Endothelial cell of umbilical vein (primary cell): ENCODE measurements around the gene MAD2L2. TPM values are rescaled to one million over a fixed set of nuclear protein-coding genes. Genes with fewer than 3 reads are reported as not detected.

Experiments used
- BruUV-seq: library from RNA; stranded (reverse); fragments of 400-500 nt; replicated peaks from 2 replicates; lab custom pipeline; 2021; lab: Mats Ljungman, UMichigan
- CTCF ChIA-PET: fragments of 300-600, 350-600 bp; sonication (Branson Sonifier 250); formaldehyde crosslinking; loops from one replicate; lab custom pipeline; 2021; ENCODE audit warnings: antibody characterized with exemption, inconsistent platforms; lab: Charles Lee
- POLR2A ChIA-PET: fragments of 300-600, 350-600 bp; sonication (Branson Sonifier 250); formaldehyde crosslinking; loops from one replicate; lab custom pipeline; 2021; ENCODE audit warnings: antibody characterized with exemption, inconsistent platforms; lab: Charles Lee
- DNase-seq: peaks from one replicate; pipeline ENCODE4 v3.0.0-alpha.2; 2011; ENCODE audit warnings: low read depth, low spot score
- FAIRE-seq: peaks from 2 replicates; lab custom pipeline; 2011; peaks lifted over from hg19 to GRCh38; lab: Jason Lieb, UNC
- H2AFZ ChIP-seq: 2 replicates; pipeline ENCODE4 v1.6.0; 2012; ENCODE audit warnings: low read depth, low read length, control low read depth, inconsistent platforms
- H3K27ac ChIP-seq: 2 replicates; pipeline ENCODE4 v1.5.1; 2011; ENCODE audit warnings: low read depth, mild to moderate bottlenecking, control low read depth, low read length, moderate library complexity; ENCODE audit not compliant: insufficient read depth
- H3K27me3 ChIP-seq, 2 experiments: 2 replicates each; pipeline versions ENCODE4 v1.6.0 to v1.6.1; 2011; ENCODE audit warnings: low read length in 2 of 2, mixed read lengths in 1 of 2; ENCODE audit not compliant: control insufficient read depth in 2 of 2, insufficient read depth in 2 of 2
- H3K36me3 ChIP-seq, 2 experiments: 2 replicates in 1 of 2; 3 replicates in 1 of 2; pipeline ENCODE4 v1.5.1; 2011; ENCODE audit warnings: low read length in 2 of 2, mild to moderate bottlenecking in 1 of 2, moderate library complexity in 1 of 2; ENCODE audit not compliant: control insufficient read depth in 2 of 2, insufficient read depth in 2 of 2; ENCODE audit errors: extremely low read depth in 1 of 2
- H3K4me1 ChIP-seq: 3 replicates; pipeline ENCODE4 v1.5.1; 2011; ENCODE audit warnings: mild to moderate bottlenecking, low read length; ENCODE audit not compliant: control insufficient read depth, insufficient read depth; ENCODE audit errors: extremely low read depth
- H3K4me2 ChIP-seq: 2 replicates; pipeline ENCODE4 v1.6.1; 2011; ENCODE audit warnings: low read length, control low read depth, mixed read lengths; ENCODE audit not compliant: insufficient read depth
- H3K4me3 ChIP-seq, 3 experiments: fragments of 200-600 bp in 1 of 3; sonication (generic), shearing (Covaris generic) in 1 of 3; replicated peaks in 1 of 3; 2 replicates each; pipeline ENCODE4 v1.5.1; 2011 to 2016; ENCODE audit warnings: control low read depth in 3 of 3, low read length in 3 of 3, mild to moderate bottlenecking in 2 of 3, inconsistent platforms in 1 of 3, low read depth in 1 of 3, moderate library complexity in 1 of 3; ENCODE audit not compliant: insufficient read depth in 1 of 3
- H3K79me2 ChIP-seq: 2 replicates; pipeline ENCODE4 v1.6.0; 2012; ENCODE audit warnings: low read length, inconsistent platforms; ENCODE audit not compliant: control insufficient read depth, insufficient read depth
- H3K9ac ChIP-seq: replicated peaks from 2 replicates; pipeline ENCODE3; 2011; ENCODE audit warnings: low read length, control low read depth; ENCODE audit not compliant: insufficient read depth; ENCODE audit errors: extremely low read depth
- H3K9me1 ChIP-seq: replicated peaks from 3 replicates; pipeline ENCODE4 v1.6.0; 2011; ENCODE audit warnings: mild to moderate bottlenecking, low read length; ENCODE audit not compliant: control insufficient read depth, insufficient read depth; ENCODE audit errors: extremely low read depth
- H3K9me3 ChIP-seq: replicated peaks from 2 replicates; pipeline ENCODE4 v1.5.1; 2012; ENCODE audit warnings: low read length, inconsistent platforms; ENCODE audit not compliant: control insufficient read depth, insufficient read depth
- H4K20me1 ChIP-seq: replicated peaks from 2 replicates; pipeline ENCODE3; 2011; ENCODE audit warnings: mild to moderate bottlenecking, low read length; ENCODE audit not compliant: control insufficient read depth, insufficient read depth; ENCODE audit errors: extremely low read depth
- CTCF ChIP-seq, 2 donors: IDR thresholded peaks; 1 replicate in 1 of 2; 2 replicates in 1 of 2; pipeline ENCODE4 v1.5.1; 2011; ENCODE audit warnings: low read length in 2 of 2, mild to moderate bottlenecking in 2 of 2, moderate library complexity in 2 of 2, control low read depth in 1 of 2, inconsistent platforms in 1 of 2, low read depth in 1 of 2; ENCODE audit not compliant: insufficient read depth in 1 of 2; ENCODE audit errors: extremely low read depth in 1 of 2
- EZH2 ChIP-seq: IDR thresholded peaks from 2 replicates; pipeline ENCODE4 v1.6.1; 2012; ENCODE audit warnings: borderline replicate concordance, low read depth, mild to moderate bottlenecking, moderate library complexity, low read length, inconsistent platforms; ENCODE audit not compliant: severe bottlenecking
- FOS ChIP-seq: IDR thresholded peaks from 2 replicates; pipeline ENCODE4 v1.6.1; 2011; ENCODE audit warnings: mild to moderate bottlenecking, low read length, moderate library complexity, borderline replicate concordance; ENCODE audit not compliant: insufficient read depth
- GATA2 ChIP-seq: IDR thresholded peaks from 2 replicates; pipeline ENCODE4 v1.7.0; 2011; ENCODE audit warnings: low read depth, mild to moderate bottlenecking, moderate library complexity, mixed read lengths, low read length; ENCODE audit not compliant: insufficient read length, insufficient read depth
- JUN ChIP-seq: IDR thresholded peaks from 2 replicates; pipeline ENCODE4 v1.6.1; 2011; ENCODE audit warnings: borderline replicate concordance, low read depth; ENCODE audit not compliant: insufficient read length, insufficient read depth
- MAX ChIP-seq: IDR thresholded peaks from 2 replicates; pipeline ENCODE4 v1.6.1; 2011; ENCODE audit not compliant: insufficient read depth, insufficient read length
- MYC ChIP-seq: IDR thresholded peaks from one replicate; pipeline ENCODE4 v1.6.1; 2011; ENCODE audit warnings: mild to moderate bottlenecking, low read depth, low read length
- POLR2A ChIP-seq: IDR thresholded peaks from 2 replicates; pipeline ENCODE4 v1.6.1; 2012; ENCODE audit warnings: low read depth, mild to moderate bottlenecking, control low read depth, low read length
- POLR2AphosphoS5 ChIP-seq: IDR thresholded peaks from 2 replicates; pipeline ENCODE4 v1.6.1; 2012; ENCODE audit warnings: low read depth, mild to moderate bottlenecking, control low read depth, low read length, moderate library complexity; ENCODE audit not compliant: insufficient read depth
- dilution Hi-C: fragments of 300-500 bp; cut with MboI; formaldehyde crosslinking; loops from one replicate; pipeline ENCODE4 v1.15.0; 2019; ENCODE audit warnings: low sequenced_read_pairs; ENCODE audit not compliant: extremely low pct_ligation_motif_present
- intact Hi-C: fragments of 100-400 bp; cut with micrococcal nuclease; formaldehyde crosslinking; loops from one replicate; pipeline ENCODE4 v1.10.0; 2022
- polyA plus RNA-seq, 4 experiments: library from polyadenylated mRNA; depleted of rRNA in 3 of 4; stranded (reverse) in 3 of 4; unstranded in 1 of 4; fragments of >200 nt; gene quantifications; 2 replicates each; pipeline versions ENCODE4 v1.2.1 to v1.2.3, GENCODE V29; 2011 to 2012; ENCODE audit warnings: missing spikeins in 1 of 4
- total RNA-seq: library from RNA; stranded (reverse); gene quantifications from 2 replicates; pipeline ENCODE4 v1.2.3, GENCODE V29; 2021

The MAD2L2 gene
- total and polyA plus RNA-seq, 2 donors (not counting 3 experiments of a cell fraction or from before 2014, with no cell fraction given), result 35.9 to 74.2 TPM

DNA sequence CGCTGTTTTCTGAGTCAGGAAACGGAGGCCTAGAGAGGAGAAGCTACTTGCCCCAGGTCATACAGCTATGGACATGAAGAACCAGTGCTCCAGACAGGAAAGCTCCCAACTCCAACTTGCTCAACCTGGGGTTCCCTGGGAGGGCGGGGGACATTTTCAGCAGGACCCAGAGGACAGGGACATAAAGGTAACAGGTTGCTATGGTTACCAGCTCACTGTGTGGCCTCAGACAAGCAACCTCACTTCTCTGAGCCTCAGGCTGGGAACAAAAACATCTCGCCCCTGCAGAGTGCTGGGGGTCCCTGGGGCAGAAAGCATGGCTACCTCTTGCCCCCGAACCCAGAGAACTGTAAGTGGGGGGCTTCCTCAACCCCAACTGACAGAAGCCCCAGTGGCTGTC, 42.8 kb downstream of the MAD2L2 start:
- no peak for FAIRE-seq

More for the DNA sequence above, 42.8 kb downstream of the MAD2L2 start:
- Histone ChIP-seq H2AFZ (no peak overlapping the region), H3K27ac (no peak overlapping the region), H3K36me3 (no peaks in the 10 kb centered on the region), H3K27me3 (no peaks in the 10 kb centered on the region), H3K9me1 (no peaks in the 10 kb centered on the region), H3K4me3 (no peak overlapping the region), H3K4me2 (no peak overlapping the region), H3K9me3 (no peaks in the 10 kb centered on the region), H4K20me1 (no peaks in the 10 kb centered on the region), H3K79me2 (no peaks in the 10 kb centered on the region), H3K4me1 (no peaks in the 10 kb centered on the region), H3K9ac (no peak overlapping the region)
- DNase-seq, result no peak
- no peak for TF ChIP-seq JUN
- no peak for TF ChIP-seq FOS
- TF ChIP-seq POLR2A, result no peak
- no peak for TF ChIP-seq MAX
- TF ChIP-seq POLR2AphosphoS5, result no peak
- TF ChIP-seq CTCF (IDR thresholded peaks at IDR 0.05; ENCODE audit: extremely low read depth in 1 of 2, insufficient read depth in 1 of 2, low read depth in 1 of 2, low read length in 2 of 2), result no peak
- no peak for TF ChIP-seq EZH2
- no peak for TF ChIP-seq MYC
- TF ChIP-seq GATA2, result no peak
- POLR2A ChIA-PET, result no interaction called here
- CTCF ChIA-PET, result interaction anchor here (1.0 to 3.5 kb wide), 6 partner anchors 11 to 600 kb away, joined by 3 to 19 read pairs (median 4); partner anchors contain the start of gene FBXO6
- no TSS peak for BruUV-seq
- intact Hi-C loops, result loop anchor here (5.0 kb wide), 1 partner anchor 86 kb away; no protein-coding TSS in a partner anchor
- dilution Hi-C loops, result no loop called here
